IMR-90 (cell line): ENCODE results near the gene CDCA4. TPM values are rescaled to one million over a fixed set of nuclear protein-coding genes. Genes with fewer than 3 reads are reported as not detected.

Experiments
- ATAC-seq: fragments of 200-7000 bp; cut with Tn5 transposase; 2 replicates; pipeline ENCODE4 v1.9.1; 2020; ENCODE audit warnings: low read depth, mild to moderate bottlenecking, moderate library complexity
- BruUV-seq: library from RNA; stranded (reverse); fragments of 400-500 nt; replicated peaks from 2 replicates; lab custom pipeline; 2021; lab: Mats Ljungman, UMichigan
- CTCF ChIA-PET: fragments of 300-600 bp; formaldehyde crosslinking; extraction: SDS; loops from one replicate; lab custom pipeline; 2021; ENCODE audit warnings: antibody characterized with exemption; lab: Yijun Ruan, JAX
- POLR2A ChIA-PET: fragments of 300-600 bp; sonication (Branson Sonifier 250); formaldehyde crosslinking; loops from one replicate; lab custom pipeline; 2022; ENCODE audit warnings: antibody characterized with exemption; ENCODE audit not compliant: unreplicated experiment; lab: Charles Lee
- DNase-seq: peaks from one replicate; pipeline ENCODE4 v3.0.0; 2013
- H2AFZ ChIP-seq: replicated peaks from 2 replicates; pipeline ENCODE3; 2013; ENCODE audit warnings: low read length, mild to moderate bottlenecking; ENCODE audit not compliant: poor library complexity
- H2AK5ac ChIP-seq: 2 replicates; pipeline ENCODE4 v1.6.1; 2013; ENCODE audit warnings: low read depth, low read length, inconsistent platforms
- H2AK9ac ChIP-seq: replicated peaks from 2 replicates; pipeline ENCODE3; 2013; ENCODE audit warnings: mild to moderate bottlenecking, low read depth, low read length, moderate library complexity; ENCODE audit not compliant: poor library complexity
- H2BK120ac ChIP-seq: 2 replicates; pipeline ENCODE4 v1.6.1; 2013; ENCODE audit warnings: low read depth, low read length, inconsistent platforms
- H2BK15ac ChIP-seq: 3 replicates; pipeline ENCODE4 v1.6.1; 2013; ENCODE audit warnings: low read depth, low read length, inconsistent platforms
- H2BK20ac ChIP-seq: 2 replicates; pipeline ENCODE4 v1.6.1; 2013; ENCODE audit warnings: low read depth, mild to moderate bottlenecking, inconsistent platforms, low read length, moderate library complexity
- H2BK5ac ChIP-seq: 2 replicates; pipeline ENCODE4 v1.6.1; 2013; ENCODE audit warnings: mild to moderate bottlenecking, low read depth, low read length, inconsistent platforms; ENCODE audit not compliant: poor library complexity, severe bottlenecking
- H3K14ac ChIP-seq: replicated peaks from 2 replicates; pipeline ENCODE4 v1.6.1; 2013; ENCODE audit warnings: low read depth, low read length, inconsistent platforms
- H3K18ac ChIP-seq: 2 replicates; pipeline ENCODE4 v1.6.1; 2013; ENCODE audit warnings: low read depth, low read length, control low read depth
- H3K23ac ChIP-seq: 2 replicates; pipeline ENCODE4 v1.6.1; 2013; ENCODE audit warnings: low read depth, low read length, inconsistent platforms
- H3K27ac ChIP-seq: 2 replicates; pipeline ENCODE4 v1.5.1; 2013; ENCODE audit warnings: mild to moderate bottlenecking, control low read depth, low read length; ENCODE audit not compliant: insufficient read depth
- H3K27me3 ChIP-seq: 2 replicates; pipeline ENCODE4 v1.6.1; 2013; ENCODE audit warnings: low read length; ENCODE audit not compliant: control insufficient read depth, insufficient read depth
- H3K36me3 ChIP-seq: 2 replicates; pipeline ENCODE4 v1.6.1; 2013; ENCODE audit warnings: low read length, mixed read lengths; ENCODE audit not compliant: control insufficient read depth, insufficient read depth
- H3K4ac ChIP-seq: 2 replicates; pipeline ENCODE4 v1.6.1; 2013; ENCODE audit warnings: low read depth, low read length, inconsistent platforms
- H3K4me1 ChIP-seq: 2 replicates; pipeline ENCODE4 v1.6.1; 2013; ENCODE audit warnings: low read length, mixed read lengths; ENCODE audit not compliant: control insufficient read depth, insufficient read depth
- H3K4me2 ChIP-seq: 2 replicates; pipeline ENCODE4 v1.6.1; 2013; ENCODE audit warnings: low read depth, mild to moderate bottlenecking, control low read depth, low read length, moderate library complexity
- H3K4me3 ChIP-seq: 2 replicates; pipeline ENCODE4 v1.5.1; 2013; ENCODE audit warnings: low read depth, mild to moderate bottlenecking, control low read depth, low read length, moderate library complexity; ENCODE audit not compliant: insufficient read depth
- H3K56ac ChIP-seq: 2 replicates; pipeline ENCODE4 v1.6.1; 2013; ENCODE audit warnings: low read length, inconsistent platforms; ENCODE audit not compliant: insufficient read depth; ENCODE audit errors: extremely low read depth
- H3K79me1 ChIP-seq, 2 experiments: 2 replicates each; pipeline ENCODE4 v1.6.1; 2013; ENCODE audit warnings: low read length in 2 of 2, inconsistent platforms in 1 of 2, low read depth in 1 of 2
- H3K9ac ChIP-seq: 2 replicates; pipeline ENCODE4 v1.6.1; 2013; ENCODE audit warnings: low read depth, low read length, control low read depth
- H3K9me1 ChIP-seq: 2 replicates; pipeline ENCODE4 v1.6.1; 2013; ENCODE audit warnings: low read length, inconsistent platforms; ENCODE audit not compliant: insufficient read depth
- H3K9me3 ChIP-seq: 2 replicates; pipeline ENCODE4 v1.6.1; 2013; ENCODE audit warnings: low read length; ENCODE audit not compliant: control insufficient read depth, insufficient read depth
- H4K20me1 ChIP-seq: 2 replicates; pipeline ENCODE4 v1.6.1; 2013; ENCODE audit warnings: low read length, inconsistent platforms; ENCODE audit not compliant: insufficient read depth
- H4K5ac ChIP-seq: 2 replicates; pipeline ENCODE4 v1.6.1; 2013; ENCODE audit warnings: mild to moderate bottlenecking, low read depth, low read length, control low read depth
- H4K8ac ChIP-seq, 2 experiments: 2 replicates each; pipeline ENCODE4 v1.6.1; 2013; ENCODE audit warnings: low read depth in 2 of 2, low read length in 2 of 2, control low read depth in 1 of 2, inconsistent platforms in 1 of 2
- H4K91ac ChIP-seq: 2 replicates; pipeline ENCODE4 v1.6.1; 2013; ENCODE audit warnings: low read depth, low read length, inconsistent platforms; ENCODE audit not compliant: insufficient read depth
- BHLHE40 ChIP-seq: fragments of 150-350 bp; IDR thresholded peaks from 2 replicates; pipeline ENCODE4 v1.6.1; 2016; ENCODE audit warnings: mild to moderate bottlenecking, low read depth, low read length
- CEBPB ChIP-seq: IDR thresholded peaks from 2 replicates; pipeline ENCODE4 v1.6.1; 2012; ENCODE audit warnings: low read depth, low read length, improper control_type of control experiment
- CHD1 ChIP-seq: IDR thresholded peaks from 2 replicates; pipeline ENCODE4 v1.6.1; 2012; ENCODE audit warnings: low read depth, low read length, improper control_type of control experiment
- FOS ChIP-seq: fragments of 150-350 bp; IDR thresholded peaks from 2 replicates; pipeline ENCODE4 v1.6.1; 2016; ENCODE audit warnings: low read depth, low read length
- MAFK ChIP-seq: IDR thresholded peaks from 2 replicates; pipeline ENCODE4 v1.6.1; 2012; ENCODE audit warnings: low read depth, low read length, improper control_type of control experiment
- MAZ ChIP-seq: IDR thresholded peaks from 2 replicates; pipeline ENCODE4 v1.6.1; 2012; ENCODE audit warnings: low read depth, mild to moderate bottlenecking, low read length, improper control_type of control experiment, moderate library complexity, borderline replicate concordance
- RCOR1 ChIP-seq: IDR thresholded peaks from 2 replicates; pipeline ENCODE4 v1.6.1; 2012; ENCODE audit warnings: mild to moderate bottlenecking, low read length, improper control_type of control experiment; ENCODE audit not compliant: insufficient replicate concordance
- SMC3 ChIP-seq: fragments of 150-350 bp; IDR thresholded peaks from 2 replicates; pipeline ENCODE4 v1.6.1; 2016; ENCODE audit warnings: low read depth, mild to moderate bottlenecking, antibody characterized with exemption, low read length, moderate library complexity
- WGBS, 2 experiments: methylation state at CpG; one replicate each; pipeline versions ENCODE4 v1.1.5 to v1.1.7; 2013; ENCODE audit warnings: missing lambda C conversion rate in 2 of 2; ENCODE audit not compliant: insufficient read length in 1 of 2; ENCODE audit errors: extremely low coverage in 2 of 2; 5-methylcytosine and 5-hydroxymethylcytosine counted together
- dilution Hi-C: fragments of 300-500 bp; cut with HindIII; formaldehyde crosslinking; loops from one replicate; pipeline ENCODE4 v1.14.3; 2018; ENCODE audit warnings: low sequenced_read_pairs; ENCODE audit not compliant: unreplicated experiment
- in situ Hi-C: fragments of 300-500 bp; cut with MboI; formaldehyde crosslinking; loops from 3 replicates; pipeline ENCODE4 v1.14.3; 2019; ENCODE audit warnings: low sequenced_read_pairs, inconsistent platforms, mixed read lengths
- intact Hi-C: fragments of 100-400 bp; cut with micrococcal nuclease; formaldehyde crosslinking; loops from 2 replicates; pipeline ENCODE4 v1.10.0; 2022
- polyA plus RNA-seq, 3 experiments: library from polyadenylated mRNA; depleted of rRNA; stranded (reverse); fragments of >200 nt; gene quantifications; 2 replicates each; pipeline ENCODE4 v1.2.3, GENCODE V29; 2012; ENCODE audit warnings: low replicate concordance in 1 of 3
- total RNA-seq: library from RNA; depleted of rRNA; stranded (reverse); fragments of >200 nt; gene quantifications from 2 replicates; pipeline ENCODE4 v1.2.3, GENCODE V29; 2012

CDCA4 gene
- total and polyA plus RNA-seq, 2 of the 4 experiments (the other 2 are of a cell fraction), result 17.7 to 18.6 TPM

DNA sequence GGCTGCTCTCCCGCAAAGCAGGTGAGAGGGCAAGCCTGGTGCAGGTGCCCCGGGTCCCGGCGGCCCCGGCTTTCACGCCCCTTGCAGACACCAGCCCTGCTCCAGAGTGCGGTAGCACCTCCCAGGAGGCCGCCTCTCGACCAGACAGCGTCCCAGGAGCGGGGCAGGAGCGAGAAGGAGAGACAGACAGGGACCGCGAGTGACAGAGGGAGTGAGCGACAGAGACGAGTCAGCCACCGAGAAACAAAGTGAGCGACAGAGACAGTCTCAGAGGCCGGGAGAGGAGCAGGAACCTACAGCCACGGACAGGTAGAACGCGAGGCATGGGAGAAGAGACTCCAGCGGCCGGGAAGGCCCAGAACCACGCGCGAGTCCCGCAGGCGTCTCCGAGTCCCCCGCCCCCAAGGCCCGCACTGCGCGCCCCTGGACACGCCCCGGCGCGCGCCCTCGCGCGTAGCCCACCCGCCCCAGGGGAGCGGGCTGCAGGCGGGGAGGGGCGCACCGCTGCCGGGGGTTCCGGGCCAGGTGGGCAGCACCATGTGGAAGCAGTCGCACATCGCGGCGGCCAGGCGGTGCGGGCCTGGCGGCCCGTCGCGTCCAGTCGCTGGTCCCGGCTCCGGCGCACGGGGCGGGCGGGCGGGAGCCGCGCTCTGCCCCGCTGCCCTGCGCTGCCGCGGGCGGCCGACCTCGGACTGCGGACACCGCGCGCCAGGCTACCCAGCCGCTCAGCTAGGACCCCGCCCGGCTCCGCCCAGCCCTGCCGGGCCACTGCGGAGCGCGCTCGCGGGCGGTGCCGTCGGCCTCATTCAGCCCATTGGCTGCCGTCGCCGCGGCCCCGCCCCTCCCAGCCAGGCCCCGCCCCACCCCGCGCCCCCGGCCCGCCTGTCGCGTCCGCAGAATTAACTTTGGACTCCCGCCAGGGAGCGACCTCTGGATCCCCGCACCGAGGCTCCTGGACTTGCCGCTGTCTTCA lies 42.9 kb downstream of the CDCA4 start, which contains the start of gene AHNAK2:
Gene AHNAK2, minus strand, starts transcription at position 694 of the 973 bp plus-strand sequence. Its CDS starts 137 bp downstream, at position 557.
- DNase-seq (peak; percentile 67), ATAC-seq (peak; percentile 90)
- H3K56ac ChIP-seq, result no peak within 1 kb of the TSS
- H3K27ac ChIP-seq, result no peak within 1 kb of the TSS
- H3K4ac ChIP-seq, result peak within 1 kb of the TSS; percentile 29
- 6% methylated on average over 73 of the region's 111 CpGs; no CpG with 5 or more reads in 1 of the 2 experiments for WGBS, 2 experiments
- no peak within 1 kb of the TSS for H2BK5ac ChIP-seq
- no peaks in the 10 kb centered on the region for H3K36me3 ChIP-seq
- H3K9ac ChIP-seq, result peak within 1 kb of the TSS; percentile 24; the same call in 1 of the 2 replicates
- H3K9me3 ChIP-seq, result no peaks in the 10 kb centered on the region
- in situ Hi-C loops (no loop called here), intact Hi-C loops (loop anchor here (2.0 kb wide), 1 partner anchor 43 kb away; the partner anchor contains the start of gene CDCA4), dilution Hi-C loops (no loop called here)
- peaks cover 0 to under 1% of the 10 kb centered on the region in 2 experiments; a peak in 1 of 4 replicates for H3K79me1 ChIP-seq
- no TSS peak for BruUV-seq
- POLR2A ChIA-PET, result interaction anchor here (0.6 kb wide), 1 partner anchor 10 kb away, joined by 3 read pairs; no protein-coding TSS in a partner anchor
- H2BK20ac ChIP-seq, result no peak within 1 kb of the TSS
- peaks cover 9% of the 10 kb centered on the region; the same call in 1 of the 2 replicates for H3K9me1 ChIP-seq
- H3K4me1 ChIP-seq, result peaks cover 24% of the 10 kb centered on the region
- 0 out of 4 replicates have a peak within 1 kb of the TSS, but pooled peaks of 1 of the 2 experiments have one; percentile 60 for H4K8ac ChIP-seq
- H2AFZ ChIP-seq, result peak within 1 kb of the TSS; percentile 84
- 0 out of 2 replicates have a peak, but pooled peaks cover 3% of the 10 kb centered on the region for H4K20me1 ChIP-seq
- peak within 1 kb of the TSS; percentile 70 for H2AK9ac ChIP-seq
- H3K4me2 ChIP-seq, result peak within 1 kb of the TSS; percentile 74
- H4K5ac ChIP-seq, result no peak within 1 kb of the TSS
- H2BK120ac ChIP-seq, result no peak within 1 kb of the TSS
- no peak within 1 kb of the TSS for H2BK15ac ChIP-seq
- peak within 1 kb of the TSS; percentile 41 for H3K4me3 ChIP-seq
- H3K18ac ChIP-seq, result no peak within 1 kb of the TSS
- peak within 1 kb of the TSS; percentile 81 for H3K14ac ChIP-seq
- peak within 1 kb of the TSS; percentile 39; the same call in 1 of the 2 replicates for H2AK5ac ChIP-seq
- TF ChIP-seq RCOR1 (no peak), FOS (no peak), BHLHE40 (no peak), CEBPB (no peak), MAZ (no peak), MAFK (no peak), CHD1 (no peak), SMC3 (no peak)
- no peaks in the 10 kb centered on the region for H3K27me3 ChIP-seq
- CTCF ChIA-PET, result interaction anchor here (1.3 kb wide), 1 partner anchor 67 kb away, joined by 4 read pairs; no protein-coding TSS in a partner anchor
- peak within 1 kb of the TSS; percentile 82 for H3K23ac ChIP-seq
- H4K91ac ChIP-seq, result no peak within 1 kb of the TSS
